OCI-LY7 (cell line): Measurements from ENCODE around the gene RHEBL1.

Experiments used
- EZH2phosphoT487 ChIP-seq: fragments of 200-600 bp; sonication (generic); IDR thresholded peaks from 2 replicates; pipeline ENCODE4 v1.6.1; 2018; ENCODE audit warnings: low read depth, borderline replicate concordance, mild to moderate bottlenecking, mixed run types, antibody characterized with exemption, low read length, moderate library complexity, mixed read lengths
- TF ChIP-seq, protein P1 (sequence below): fragments of 200-600 bp; sonication (generic); conservative IDR thresholded peaks from 2 replicates; pipeline ENCODE4 v1.5.1; 2014; ENCODE audit warnings: mild to moderate bottlenecking, antibody characterized with exemption, low read length, moderate library complexity, mixed read lengths

DNA sequence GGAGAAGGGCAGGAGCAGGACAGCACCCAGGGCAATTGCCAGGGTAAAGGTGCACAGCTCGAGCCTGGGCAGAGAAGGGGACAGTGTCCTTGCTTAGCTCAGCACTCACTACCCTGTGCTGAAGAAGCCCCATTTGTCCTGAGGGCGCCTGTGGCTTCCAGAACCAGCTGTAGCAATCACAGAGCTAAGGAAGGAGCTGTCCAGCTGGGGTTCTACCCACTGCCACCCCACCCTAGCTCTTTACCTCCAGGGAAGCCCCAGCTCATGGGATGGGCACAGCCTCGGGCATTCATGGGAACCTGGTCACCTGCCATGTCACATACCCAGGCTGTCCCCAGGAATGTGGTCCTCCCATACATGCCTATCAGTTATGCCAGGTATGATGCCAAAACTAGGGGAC, 35.0 kb upstream of the RHEBL1 start:
- TF ChIP-seq, protein P1, sequence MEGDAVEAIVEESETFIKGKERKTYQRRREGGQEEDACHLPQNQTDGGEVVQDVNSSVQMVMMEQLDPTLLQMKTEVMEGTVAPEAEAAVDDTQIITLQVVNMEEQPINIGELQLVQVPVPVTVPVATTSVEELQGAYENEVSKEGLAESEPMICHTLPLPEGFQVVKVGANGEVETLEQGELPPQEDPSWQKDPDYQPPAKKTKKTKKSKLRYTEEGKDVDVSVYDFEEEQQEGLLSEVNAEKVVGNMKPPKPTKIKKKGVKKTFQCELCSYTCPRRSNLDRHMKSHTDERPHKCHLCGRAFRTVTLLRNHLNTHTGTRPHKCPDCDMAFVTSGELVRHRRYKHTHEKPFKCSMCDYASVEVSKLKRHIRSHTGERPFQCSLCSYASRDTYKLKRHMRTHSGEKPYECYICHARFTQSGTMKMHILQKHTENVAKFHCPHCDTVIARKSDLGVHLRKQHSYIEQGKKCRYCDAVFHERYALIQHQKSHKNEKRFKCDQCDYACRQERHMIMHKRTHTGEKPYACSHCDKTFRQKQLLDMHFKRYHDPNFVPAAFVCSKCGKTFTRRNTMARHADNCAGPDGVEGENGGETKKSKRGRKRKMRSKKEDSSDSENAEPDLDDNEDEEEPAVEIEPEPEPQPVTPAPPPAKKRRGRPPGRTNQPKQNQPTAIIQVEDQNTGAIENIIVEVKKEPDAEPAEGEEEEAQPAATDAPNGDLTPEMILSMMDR, result no peak
- TF ChIP-seq EZH2phosphoT487, result no peak
